ENCODE measurements around the gene NDFIP2.

DNA sequence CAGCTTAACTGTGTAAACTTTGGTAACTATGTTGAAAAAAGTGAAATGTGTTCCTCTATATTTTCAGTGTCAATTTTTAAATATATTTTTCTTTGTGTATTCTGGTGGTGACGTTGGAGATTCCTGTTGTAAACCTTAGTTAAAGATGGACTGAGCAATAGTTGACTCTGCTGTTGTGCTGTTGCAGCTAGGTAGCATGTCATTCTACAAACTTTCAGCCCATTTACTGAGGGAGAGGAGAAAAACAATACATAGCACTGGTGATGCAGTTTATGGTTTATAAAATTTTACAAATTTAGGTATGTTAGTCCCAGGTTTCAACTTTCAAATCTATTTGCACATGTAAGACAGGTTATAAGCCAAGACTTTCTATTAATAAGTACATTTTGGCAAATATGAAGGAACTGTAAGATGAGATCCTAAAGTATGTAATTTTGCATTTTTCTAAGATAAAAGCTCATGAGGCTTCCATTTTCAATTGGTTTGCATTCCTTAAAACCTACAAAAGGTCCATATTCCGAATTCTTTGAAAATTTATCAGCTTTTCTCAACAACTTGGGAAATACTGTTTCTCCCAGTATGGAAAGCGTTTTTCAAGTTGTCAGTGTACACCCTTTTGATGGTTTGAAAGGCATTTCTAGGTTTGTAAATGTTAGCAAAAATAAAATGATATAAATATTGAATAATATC is 1.5 kb downstream of the NDFIP2 start:
- TF ChIP-seq, protein P1, sequence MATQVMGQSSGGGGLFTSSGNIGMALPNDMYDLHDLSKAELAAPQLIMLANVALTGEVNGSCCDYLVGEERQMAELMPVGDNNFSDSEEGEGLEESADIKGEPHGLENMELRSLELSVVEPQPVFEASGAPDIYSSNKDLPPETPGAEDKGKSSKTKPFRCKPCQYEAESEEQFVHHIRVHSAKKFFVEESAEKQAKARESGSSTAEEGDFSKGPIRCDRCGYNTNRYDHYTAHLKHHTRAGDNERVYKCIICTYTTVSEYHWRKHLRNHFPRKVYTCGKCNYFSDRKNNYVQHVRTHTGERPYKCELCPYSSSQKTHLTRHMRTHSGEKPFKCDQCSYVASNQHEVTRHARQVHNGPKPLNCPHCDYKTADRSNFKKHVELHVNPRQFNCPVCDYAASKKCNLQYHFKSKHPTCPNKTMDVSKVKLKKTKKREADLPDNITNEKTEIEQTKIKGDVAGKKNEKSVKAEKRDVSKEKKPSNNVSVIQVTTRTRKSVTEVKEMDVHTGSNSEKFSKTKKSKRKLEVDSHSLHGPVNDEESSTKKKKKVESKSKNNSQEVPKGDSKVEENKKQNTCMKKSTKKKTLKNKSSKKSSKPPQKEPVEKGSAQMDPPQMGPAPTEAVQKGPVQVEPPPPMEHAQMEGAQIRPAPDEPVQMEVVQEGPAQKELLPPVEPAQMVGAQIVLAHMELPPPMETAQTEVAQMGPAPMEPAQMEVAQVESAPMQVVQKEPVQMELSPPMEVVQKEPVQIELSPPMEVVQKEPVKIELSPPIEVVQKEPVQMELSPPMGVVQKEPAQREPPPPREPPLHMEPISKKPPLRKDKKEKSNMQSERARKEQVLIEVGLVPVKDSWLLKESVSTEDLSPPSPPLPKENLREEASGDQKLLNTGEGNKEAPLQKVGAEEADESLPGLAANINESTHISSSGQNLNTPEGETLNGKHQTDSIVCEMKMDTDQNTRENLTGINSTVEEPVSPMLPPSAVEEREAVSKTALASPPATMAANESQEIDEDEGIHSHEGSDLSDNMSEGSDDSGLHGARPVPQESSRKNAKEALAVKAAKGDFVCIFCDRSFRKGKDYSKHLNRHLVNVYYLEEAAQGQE (IDR thresholded peaks at IDR 0.05; ENCODE audit: low read depth, low read length) = no peak
- TF ChIP-seq RAD21 (IDR thresholded peaks at IDR 0.05; ENCODE audit: low read length) = no peak
- no peak for TF ChIP-seq GABPA (IDR thresholded peaks at IDR 0.05; ENCODE audit: low read depth)
- TF ChIP-seq, protein P2, sequence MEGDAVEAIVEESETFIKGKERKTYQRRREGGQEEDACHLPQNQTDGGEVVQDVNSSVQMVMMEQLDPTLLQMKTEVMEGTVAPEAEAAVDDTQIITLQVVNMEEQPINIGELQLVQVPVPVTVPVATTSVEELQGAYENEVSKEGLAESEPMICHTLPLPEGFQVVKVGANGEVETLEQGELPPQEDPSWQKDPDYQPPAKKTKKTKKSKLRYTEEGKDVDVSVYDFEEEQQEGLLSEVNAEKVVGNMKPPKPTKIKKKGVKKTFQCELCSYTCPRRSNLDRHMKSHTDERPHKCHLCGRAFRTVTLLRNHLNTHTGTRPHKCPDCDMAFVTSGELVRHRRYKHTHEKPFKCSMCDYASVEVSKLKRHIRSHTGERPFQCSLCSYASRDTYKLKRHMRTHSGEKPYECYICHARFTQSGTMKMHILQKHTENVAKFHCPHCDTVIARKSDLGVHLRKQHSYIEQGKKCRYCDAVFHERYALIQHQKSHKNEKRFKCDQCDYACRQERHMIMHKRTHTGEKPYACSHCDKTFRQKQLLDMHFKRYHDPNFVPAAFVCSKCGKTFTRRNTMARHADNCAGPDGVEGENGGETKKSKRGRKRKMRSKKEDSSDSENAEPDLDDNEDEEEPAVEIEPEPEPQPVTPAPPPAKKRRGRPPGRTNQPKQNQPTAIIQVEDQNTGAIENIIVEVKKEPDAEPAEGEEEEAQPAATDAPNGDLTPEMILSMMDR (IDR thresholded peaks at IDR 0.05) = no peak
- no peak for TF ChIP-seq JUND (IDR thresholded peaks at IDR 0.05)
- TF ChIP-seq, protein P3, sequence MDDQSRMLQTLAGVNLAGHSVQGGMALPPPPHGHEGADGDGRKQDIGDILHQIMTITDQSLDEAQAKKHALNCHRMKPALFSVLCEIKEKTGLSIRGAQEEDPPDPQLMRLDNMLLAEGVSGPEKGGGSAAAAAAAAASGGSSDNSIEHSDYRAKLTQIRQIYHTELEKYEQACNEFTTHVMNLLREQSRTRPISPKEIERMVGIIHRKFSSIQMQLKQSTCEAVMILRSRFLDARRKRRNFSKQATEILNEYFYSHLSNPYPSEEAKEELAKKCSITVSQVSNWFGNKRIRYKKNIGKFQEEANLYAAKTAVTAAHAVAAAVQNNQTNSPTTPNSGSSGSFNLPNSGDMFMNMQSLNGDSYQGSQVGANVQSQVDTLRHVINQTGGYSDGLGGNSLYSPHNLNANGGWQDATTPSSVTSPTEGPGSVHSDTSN (IDR thresholded peaks at IDR 0.05) = no peak
- no peak for TF ChIP-seq EZH2phosphoT487 (IDR thresholded peaks at IDR 0.05; ENCODE audit: borderline replicate concordance, low read depth)
- no peak for TF ChIP-seq EP300 (IDR thresholded peaks at IDR 0.05; ENCODE audit: borderline replicate concordance in 1 of 2, low read depth in 1 of 2, low read length in 1 of 2)
- no peak for TF ChIP-seq RFX5 (IDR thresholded peaks at IDR 0.05; ENCODE audit: low read length)
- TF ChIP-seq YY1 (IDR thresholded peaks at IDR 0.05; ENCODE audit: low read depth) = no peak
- TF ChIP-seq POLR2AphosphoS5 (IDR thresholded peaks at IDR 0.05; ENCODE audit: low read depth, low read length) = no peak
- no peak for TF ChIP-seq FOSL2 (IDR thresholded peaks at IDR 0.05; ENCODE audit: borderline replicate concordance, low read depth)
- no peak for TF ChIP-seq MEF2A (IDR thresholded peaks at IDR 0.05; ENCODE audit: borderline replicate concordance, low read depth)
- TF ChIP-seq, protein P4, sequence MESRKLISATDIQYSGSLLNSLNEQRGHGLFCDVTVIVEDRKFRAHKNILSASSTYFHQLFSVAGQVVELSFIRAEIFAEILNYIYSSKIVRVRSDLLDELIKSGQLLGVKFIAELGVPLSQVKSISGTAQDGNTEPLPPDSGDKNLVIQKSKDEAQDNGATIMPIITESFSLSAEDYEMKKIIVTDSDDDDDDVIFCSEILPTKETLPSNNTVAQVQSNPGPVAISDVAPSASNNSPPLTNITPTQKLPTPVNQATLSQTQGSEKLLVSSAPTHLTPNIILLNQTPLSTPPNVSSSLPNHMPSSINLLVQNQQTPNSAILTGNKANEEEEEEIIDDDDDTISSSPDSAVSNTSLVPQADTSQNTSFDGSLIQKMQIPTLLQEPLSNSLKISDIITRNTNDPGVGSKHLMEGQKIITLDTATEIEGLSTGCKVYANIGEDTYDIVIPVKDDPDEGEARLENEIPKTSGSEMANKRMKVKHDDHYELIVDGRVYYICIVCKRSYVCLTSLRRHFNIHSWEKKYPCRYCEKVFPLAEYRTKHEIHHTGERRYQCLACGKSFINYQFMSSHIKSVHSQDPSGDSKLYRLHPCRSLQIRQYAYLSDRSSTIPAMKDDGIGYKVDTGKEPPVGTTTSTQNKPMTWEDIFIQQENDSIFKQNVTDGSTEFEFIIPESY (IDR thresholded peaks at IDR 0.05; ENCODE audit: borderline replicate concordance, low read depth) = no peak
